ENCODE measurements around the gene AP5M1.

AP5M1 gene

GRCh38 chr14:57345106-57345505 lies 76.3 kb downstream of the AP5M1 start:
- no peak overlapping the region for H3K4me3 ChIP-seq (ENCODE audit: low read length)
- H3K4me1 ChIP-seq (ENCODE audit: control insufficient read depth, low read length): no peaks in the 10 kb centered on the region
- no peaks in the 10 kb centered on the region for H4K20me1 ChIP-seq (ENCODE audit: control insufficient read depth, insufficient read depth, low read depth, low read length)
- no peaks in the 10 kb centered on the region for H3K9me3 ChIP-seq (ENCODE audit: control insufficient read depth, insufficient read depth, low read length)
- no peaks in the 10 kb centered on the region for H3F3A ChIP-seq (ENCODE audit: control insufficient read depth, insufficient read depth)
- no peak overlapping the region for H3K27ac ChIP-seq (ENCODE audit: low read depth, low read length)
- H3K27me3 ChIP-seq (ENCODE audit: control insufficient read depth, low read length): no peaks in the 10 kb centered on the region
- no peaks in the 10 kb centered on the region for H3K9me2 ChIP-seq (replicated peaks; ENCODE audit: control insufficient read depth, low read length)
- H3K4me2 ChIP-seq (ENCODE audit: low read length): no peak overlapping the region
- H3K79me2 ChIP-seq (ENCODE audit: control insufficient read depth, low read length): no peaks in the 10 kb centered on the region
- no peak for TF ChIP-seq CTCF (IDR thresholded peaks at IDR 0.05; ENCODE audit: low read depth, low read length, poor library complexity, severe bottlenecking)
- no peak for TF ChIP-seq EZH2phosphoT487 (IDR thresholded peaks at IDR 0.05; ENCODE audit: borderline replicate concordance, low read length)
- H3K36me3 ChIP-seq (ENCODE audit: control insufficient read depth, low read length): no peaks in the 10 kb centered on the region

- TF ChIP-seq EZH2phosphoT487 (IDR thresholded peaks at IDR 0.05; ENCODE audit: borderline replicate concordance, low read length) (no peak), CTCF (IDR thresholded peaks at IDR 0.05; ENCODE audit: low read depth, low read length, poor library complexity, severe bottlenecking) (no peak)
- no peak overlapping the region for H3K4me3 ChIP-seq (ENCODE audit: low read length)
- H3K9me2 ChIP-seq (replicated peaks; ENCODE audit: control insufficient read depth, low read length): no peaks in the 10 kb centered on the region
- no peak overlapping the region for H3K4me2 ChIP-seq (ENCODE audit: low read length)
- no peaks in the 10 kb centered on the region for H3K9me3 ChIP-seq (ENCODE audit: control insufficient read depth, insufficient read depth, low read length)
- H3F3A ChIP-seq (ENCODE audit: control insufficient read depth, insufficient read depth): no peaks in the 10 kb centered on the region
- H3K36me3 ChIP-seq (ENCODE audit: control insufficient read depth, low read length): no peaks in the 10 kb centered on the region
- no peak overlapping the region for H3K27ac ChIP-seq (ENCODE audit: low read depth, low read length)
- H3K27me3 ChIP-seq (ENCODE audit: control insufficient read depth, low read length): no peaks in the 10 kb centered on the region
- H3K79me2 ChIP-seq (ENCODE audit: control insufficient read depth, low read length): no peaks in the 10 kb centered on the region
- H4K20me1 ChIP-seq (ENCODE audit: control insufficient read depth, insufficient read depth, low read depth, low read length): no peaks in the 10 kb centered on the region
- H3K4me1 ChIP-seq (ENCODE audit: control insufficient read depth, low read length): no peaks in the 10 kb centered on the region
Measured at GRCh38 chr14:57346741-57347140, 78.0 kb downstream of the AP5M1 start.

Data from DOHH2 (cell line).